Lung (tissue), 12 donors: ENCODE results near the gene USP46. TPM values are rescaled to one million over a fixed set of nuclear protein-coding genes. Genes with fewer than 3 reads are reported as not detected.
A peak's percentile ranks its signal among the peaks of the same experiment; 100 is the strongest.

Experiments
- ATAC-seq: fragments of 200-7000 bp; cut with Tn5 transposase; one replicate; pipeline ENCODE4 v1.9.1; 2020; ENCODE audit warnings: moderate number of reproducible peaks; ENCODE audit not compliant: insufficient read depth, low FRiP score
- DNase-seq, 3 donors: peaks; one replicate each; pipeline ENCODE4 v3.0.0-alpha.2; 2013 to 2017
- H3K27ac ChIP-seq, 2 donors: one replicate each; pipeline ENCODE4 v1.5.1; 2013; ENCODE audit warnings: mild to moderate bottlenecking in 2 of 2, moderate library complexity in 2 of 2, control low read depth in 1 of 2, inconsistent platforms in 1 of 2, low read depth in 1 of 2, low read length in 1 of 2
- H3K27me3 ChIP-seq, 3 donors: one replicate each; pipeline ENCODE4 v1.5.1; 2013; ENCODE audit warnings: low read length in 2 of 3; ENCODE audit not compliant: control insufficient read depth in 3 of 3, insufficient read depth in 3 of 3
- H3K36me3 ChIP-seq, 4 donors: one replicate each; pipeline ENCODE4 v1.5.1; 2013; ENCODE audit warnings: low read length in 4 of 4, mild to moderate bottlenecking in 1 of 4, moderate library complexity in 1 of 4; ENCODE audit not compliant: control insufficient read depth in 4 of 4, insufficient read depth in 4 of 4
- H3K4me1 ChIP-seq, 5 donors: one replicate each; pipeline ENCODE4 v1.5.1; 2013; ENCODE audit warnings: low read length in 5 of 5, mild to moderate bottlenecking in 2 of 5, moderate library complexity in 1 of 5; ENCODE audit not compliant: control insufficient read depth in 5 of 5, insufficient read depth in 5 of 5
- H3K4me3 ChIP-seq: one replicate; pipeline ENCODE4 v1.5.1; 2013; ENCODE audit warnings: mild to moderate bottlenecking, control low read depth, moderate library complexity
- H3K9ac ChIP-seq, 2 donors: one replicate each; pipeline ENCODE4 v1.5.1; 2013; ENCODE audit warnings: low read length in 2 of 2, control low read depth in 1 of 2; ENCODE audit not compliant: insufficient read depth in 1 of 2
- H3K9me3 ChIP-seq, 4 donors: one replicate each; pipeline ENCODE4 v1.5.1; 2013; ENCODE audit warnings: low read length in 3 of 4, mild to moderate bottlenecking in 1 of 4, moderate library complexity in 1 of 4; ENCODE audit not compliant: control insufficient read depth in 4 of 4, insufficient read depth in 3 of 4
- CTCF ChIP-seq: IDR thresholded peaks from 2 replicates; pipeline ENCODE4 v1.5.1; 2012; ENCODE audit warnings: mild to moderate bottlenecking; ENCODE audit errors: control extremely low read depth, extremely low read depth
- WGBS, 2 donors: extraction: QIAGEN DNeasy Blood & Tissue Kit; methylation state at CpG; one replicate each; pipeline ENCODE4 v1.1.7; 2013; 5-methylcytosine and 5-hydroxymethylcytosine counted together
- polyA plus RNA-seq, 2 donors: library from polyadenylated mRNA; stranded (reverse); fragments of 200-250 nt; gene quantifications; one replicate each; pipeline ENCODE4 v1.2.1, GENCODE V29; 2013
- total RNA-seq, 2 donors: library from RNA; depleted of rRNA in 1 of 2; stranded (reverse); fragments of >200 nt in 1 of 2; gene quantifications; one replicate each; pipeline ENCODE4 v1.2.1, GENCODE V29; 2014 to 2021
- donor health status: control.
- donor health status: control.
- donor health status: Bipolar disorder and iron deficiency.
- donor health status: healthy.
- donor health status: DM: yes; HTN: yes; CAD: no.

The USP46 gene
- total and polyA plus RNA-seq, 4 donors, result 2.3 to 30.8 (median 8.8) TPM

GRCh38 chr4:52612341-52612740 lies 46.8 kb downstream of the USP46 start:
- ATAC-seq, result no peak
- no peak overlapping the region for H3K9ac ChIP-seq
- TF ChIP-seq CTCF, result no peak
- peaks cover 0 to 10% (median 8%) of the 10 kb centered on the region in 4 donors for H3K36me3 ChIP-seq
- 98 to 100% methylated on average over 1 of the region's 1 CpG for WGBS, 2 donors
- no peak for DNase-seq
- H3K27me3 ChIP-seq, result no peaks in the 10 kb centered on the region
- no peaks in the 10 kb centered on the region for H3K9me3 ChIP-seq
- peaks cover 0 to 4% (median 0%) of the 10 kb centered on the region in 5 donors for H3K4me1 ChIP-seq
- no peak overlapping the region for H3K4me3 ChIP-seq
- H3K27ac ChIP-seq, result no peak overlapping the region

GRCh38 chr4:52611030-52611555 lies 48.0 kb downstream of the USP46 start:
- Histone ChIP-seq H3K9ac (peak overlapping the region in 1 of 2 donors; percentile 25), H3K9me3 (no peaks in the 10 kb centered on the region), H3K27ac (no peak overlapping the region), H3K4me3 (no peak overlapping the region), H3K27me3 (no peaks in the 10 kb centered on the region), H3K36me3 (peaks cover 6 to 18% (median 11%) of the 10 kb centered on the region in 4 donors), H3K4me1 (peaks cover 0 to 4% (median 0%) of the 10 kb centered on the region in 5 donors)
- 90 to 96% methylated on average over 6 of the region's 6 CpGs for WGBS, 2 donors
- no peak for ATAC-seq
- no peak for DNase-seq
- TF ChIP-seq CTCF, result no peak

GRCh38 chr4:52606726-52607125 lies 52.4 kb downstream of the USP46 start:
- DNase-seq (no peak), ATAC-seq (no peak)
- WGBS, 2 donors, result 67 to 83% methylated on average over 2 of the region's 2 CpGs
- Histone ChIP-seq H3K9me3 (no peaks in the 10 kb centered on the region), H3K4me3 (no peak overlapping the region), H3K27me3 (no peaks in the 10 kb centered on the region), H3K9ac (no peak overlapping the region), H3K36me3 (peaks cover 10 to 25% (median 19%) of the 10 kb centered on the region in 4 donors), H3K4me1 (peaks cover 0 to 2% (median 0%) of the 10 kb centered on the region in 5 donors), H3K27ac (no peak overlapping the region)
- no peak for TF ChIP-seq CTCF

GRCh38 chr4:52606040-52606439 lies 53.1 kb downstream of the USP46 start:
- H3K36me3 ChIP-seq, result peaks cover 10 to 28% (median 19%) of the 10 kb centered on the region in 4 donors
- ATAC-seq (no peak), DNase-seq (no peak)
- no peaks in the 10 kb centered on the region for H3K27me3 ChIP-seq
- H3K4me3 ChIP-seq, result no peak overlapping the region
- H3K4me1 ChIP-seq, result peaks cover 0 to 1% (median 0%) of the 10 kb centered on the region in 5 donors
- H3K9ac ChIP-seq, result no peak overlapping the region
- no peak overlapping the region for H3K27ac ChIP-seq
- no peaks in the 10 kb centered on the region for H3K9me3 ChIP-seq
- no peak for TF ChIP-seq CTCF
- WGBS, 2 donors, result 97 to 100% methylated on average over 2 of the region's 2 CpGs
